Erythroblast (primary cell): ENCODE measurements around the gene SMTNL2.

ENCODE experiments used
- GATA1 ChIP-seq: IDR thresholded peaks from 2 replicates; pipeline ENCODE4 v1.6.1; 2011; ENCODE audit warnings: low read depth, mild to moderate bottlenecking, control low read depth, low read length, moderate library complexity
- POLR2A ChIP-seq: IDR thresholded peaks from 2 replicates; pipeline ENCODE4 v1.6.1; 2011; ENCODE audit warnings: mild to moderate bottlenecking, low read length

GRCh38 chr17:4609761-4610160 lies 25.4 kb downstream of the SMTNL2 start:
- TF ChIP-seq POLR2A (no peak), GATA1 (no peak)
